GM18520 (cell line): ENCODE results near the gene APBB2.
"Not testable (repeated sequence)": the region's sequence is repeated elsewhere in the genome, so short reads cannot be mapped to it uniquely, and the experiment has no call there.

Experiments used
- ATAC-seq: cut with Tn5 transposase; IDR thresholded peaks from one replicate; pipeline ENCODE4 v1.9.1; 2021; ENCODE audit not compliant: unreplicated experiment

APBB2 gene

GRCh38 chr4:41160012-41160789 lies 54.1 kb downstream of the APBB2 start:
- no peak for ATAC-seq

- no peak for ATAC-seq
These were observed 55.6 kb downstream of the APBB2 start for GRCh38 chr4:41158756-41159155.

- no peak for ATAC-seq
These were observed 56.1 kb downstream of the APBB2 start for GRCh38 chr4:41158274-41158673.

GRCh38 chr4:41157009-41157408 lies 57.3 kb downstream of the APBB2 start:
- ATAC-seq, result no peak

- ATAC-seq, result no peak
These were observed 57.8 kb downstream of the APBB2 start for GRCh38 chr4:41156574-41156973.

- ATAC-seq, result no peak
These were observed 59.0 kb downstream of the APBB2 start for GRCh38 chr4:41155194-41155830.

- no peak for ATAC-seq
These were observed 59.5 kb downstream of the APBB2 start for GRCh38 chr4:41154814-41155177.

- ATAC-seq, result no peak
These were observed 60.1 kb downstream of the APBB2 start for GRCh38 chr4:41154010-41154813.

- no peak for ATAC-seq
These were observed 63.9 kb downstream of the APBB2 start for GRCh38 chr4:41150401-41150800.

GRCh38 chr4:41149568-41149967 lies 64.8 kb downstream of the APBB2 start:
- not testable (repeated sequence) for ATAC-seq

GRCh38 chr4:41148931-41149330 lies 65.4 kb downstream of the APBB2 start:
- ATAC-seq, result no peak

GRCh38 chr4:41148292-41148691 lies 66.0 kb downstream of the APBB2 start:
- ATAC-seq, result no peak

- ATAC-seq, result not testable (repeated sequence)
These were observed 66.8 kb downstream of the APBB2 start for GRCh38 chr4:41147570-41147969.

GRCh38 chr4:41146716-41147506 lies 67.4 kb downstream of the APBB2 start:
- ATAC-seq, result no peak

GRCh38 chr4:41146196-41146595 lies 68.1 kb downstream of the APBB2 start:
- ATAC-seq, result no peak

- ATAC-seq, result no peak
These were observed 68.7 kb downstream of the APBB2 start for GRCh38 chr4:41145571-41146078.

GRCh38 chr4:41144812-41145211 lies 69.5 kb downstream of the APBB2 start:
- ATAC-seq, result no peak

GRCh38 chr4:41144040-41144379 lies 70.3 kb downstream of the APBB2 start:
- no peak for ATAC-seq

- no peak for ATAC-seq
These were observed 70.9 kb downstream of the APBB2 start for GRCh38 chr4:41143311-41144039.
